HCT116 (cell line): ENCODE measurements around the gene COX18. TPM values are rescaled to one million over a fixed set of nuclear protein-coding genes. Genes with fewer than 3 reads are reported as not detected.

Experiments used
- ATAC-seq: fragments of 200-7000 bp; cut with Tn5 transposase; 2 replicates; pipeline ENCODE4 v1.9.1; 2020; ENCODE audit warnings: mild to moderate bottlenecking, moderate library complexity
- BruUV-seq: library from RNA; stranded (reverse); fragments of 400-500 nt; replicated peaks from 2 replicates; lab custom pipeline; 2021; lab: Mats Ljungman, UMichigan
- CTCF ChIA-PET: fragments of 300-600 bp; sonication (Branson Sonifier 250); formaldehyde crosslinking; loops from one replicate; lab custom pipeline; 2021; ENCODE audit warnings: antibody characterized with exemption; lab: Charles Lee
- POLR2A ChIA-PET: fragments of 300-600, 350-600 bp; sonication (Branson Sonifier 250); formaldehyde crosslinking; loops from one replicate; lab custom pipeline; 2021; ENCODE audit warnings: antibody characterized with exemption; lab: Charles Lee
- RAD21 ChIA-PET, 2 experiments: fragments of 300-600 bp; sonication (Branson Sonifier 250); formaldehyde crosslinking; loops; one replicate each; lab custom pipeline; 2023; ENCODE audit warnings: low total read pairs in 2 of 2; ENCODE audit not compliant: uncharacterized antibody in 2 of 2, unreplicated experiment in 2 of 2, low non-redundant PET in 1 of 2; lab: Charles Lee
- DNase-seq: peaks from one replicate; pipeline ENCODE4 v3.0.0-alpha.2; 2010; ENCODE audit warnings: low read depth, low spot score
- H2AFZ ChIP-seq: fragments of 200-600 bp; shearing (Covaris generic), sonication (generic); 2 replicates; pipeline ENCODE4 v1.6.1; 2017; ENCODE audit warnings: low read depth, mixed run types, mixed read lengths, antibody characterized with exemption, low read length; ENCODE audit not compliant: poor library complexity, severe bottlenecking
- H3K27ac ChIP-seq: 2 replicates; pipeline ENCODE4 v1.5.1; 2012; ENCODE audit warnings: low read depth, low read length
- H3K27me3 ChIP-seq: fragments of 200-600 bp; sonication (generic); 2 replicates; pipeline ENCODE4 v1.6.1; 2016; ENCODE audit warnings: mixed run types, low read length, mixed read lengths; ENCODE audit not compliant: insufficient read depth
- H3K36me3 ChIP-seq, 2 experiments: fragments of 200-500 bp in 1 of 2; fragments of 200-600 bp in 1 of 2; sonication (Bioruptor generic) in 1 of 2; sonication (generic) in 1 of 2; 2 replicates each; pipeline versions ENCODE4 v1.5.1 to v1.6.1; 2014 to 2016; ENCODE audit warnings: low read length in 2 of 2, inconsistent platforms in 1 of 2, mixed read lengths in 1 of 2, mixed run types in 1 of 2; ENCODE audit not compliant: insufficient read depth in 2 of 2, control insufficient read depth in 1 of 2
- H3K4me1 ChIP-seq, 2 experiments: fragments of 200-600 bp in 1 of 2; sonication (generic) in 1 of 2; 2 replicates each; pipeline versions ENCODE4 v1.5.1 to v1.6.1; 2012 to 2017; ENCODE audit warnings: low read length in 2 of 2, inconsistent platforms in 1 of 2, mild to moderate bottlenecking in 1 of 2, mixed read lengths in 1 of 2, mixed run types in 1 of 2, moderate library complexity in 1 of 2; ENCODE audit not compliant: insufficient read depth in 2 of 2, control insufficient read depth in 1 of 2
- H3K4me2 ChIP-seq: fragments of 200-600 bp; sonication (generic); 2 replicates; pipeline ENCODE4 v1.6.1; 2017; ENCODE audit warnings: mixed run types, low read length, mixed read lengths
- H3K4me3 ChIP-seq, 2 experiments: fragments of 200-600 bp in 1 of 2; sonication (generic) in 1 of 2; replicated peaks in 1 of 2; 2 replicates each; pipeline ENCODE4 v1.5.1; 2011 to 2016; ENCODE audit warnings: low read length in 2 of 2, control low read depth in 1 of 2, low read depth in 1 of 2, mild to moderate bottlenecking in 1 of 2, mixed read lengths in 1 of 2, mixed run types in 1 of 2
- H3K79me2 ChIP-seq: fragments of 200-600 bp; sonication (generic); 2 replicates; pipeline ENCODE4 v1.6.1; 2017; ENCODE audit warnings: mild to moderate bottlenecking, mixed run types, low read length, moderate library complexity, mixed read lengths; ENCODE audit not compliant: insufficient read depth
- H3K9ac ChIP-seq: fragments of 200-600 bp; sonication (generic); 2 replicates; pipeline ENCODE4 v1.6.1; 2016; ENCODE audit warnings: low read length, mixed read lengths
- H3K9me2 ChIP-seq: fragments of 200-600 bp; sonication (generic), shearing (Covaris generic); 2 replicates; pipeline ENCODE4 v1.6.1; 2017; ENCODE audit warnings: mixed run types, mild to moderate bottlenecking, moderate library complexity; ENCODE audit not compliant: insufficient read depth
- H3K9me3 ChIP-seq, 2 experiments: fragments of 200-500 bp in 1 of 2; fragments of 200-600 bp in 1 of 2; sonication (Bioruptor generic) in 1 of 2; sonication (generic) in 1 of 2; 2 replicates each; pipeline ENCODE4 v1.6.1; 2014 to 2017; ENCODE audit warnings: low read length in 2 of 2, mixed read lengths in 2 of 2, inconsistent platforms in 1 of 2, low read depth in 1 of 2, mild to moderate bottlenecking in 1 of 2, mixed run types in 1 of 2, moderate library complexity in 1 of 2; ENCODE audit not compliant: control insufficient read depth in 1 of 2, insufficient read depth in 1 of 2
- H4K20me1 ChIP-seq: fragments of 200-600 bp; sonication (generic), shearing (Covaris generic); 2 replicates; pipeline ENCODE4 v1.6.1; 2017; ENCODE audit warnings: mixed run types, mild to moderate bottlenecking, moderate library complexity; ENCODE audit not compliant: insufficient read depth
- ATF3 ChIP-seq: IDR thresholded peaks from 2 replicates; pipeline ENCODE4 v1.6.1; 2012
- CBX3 ChIP-seq: IDR thresholded peaks from 2 replicates; pipeline ENCODE4 v1.6.1; 2012; ENCODE audit warnings: low read depth
- CEBPB ChIP-seq: IDR thresholded peaks from 2 replicates; pipeline ENCODE4 v1.6.1; 2012; ENCODE audit warnings: low read depth
- CTCF ChIP-seq, 3 experiments: fragments of 200-600 bp in 1 of 3; sonication (generic) in 1 of 3; IDR thresholded peaks in 2 of 3; conservative IDR thresholded peaks in 1 of 3; 2 replicates each; pipeline ENCODE4 v1.5.1; 2012 to 2017; ENCODE audit warnings: low read depth in 2 of 3, low read length in 2 of 3, antibody characterized with exemption in 1 of 3, borderline replicate concordance in 1 of 3, control low read depth in 1 of 3, mild to moderate bottlenecking in 1 of 3, mixed read lengths in 1 of 3, mixed run types in 1 of 3, moderate library complexity in 1 of 3; ENCODE audit not compliant: insufficient read depth in 1 of 3
- ELF1 ChIP-seq: IDR thresholded peaks from 2 replicates; pipeline ENCODE4 v1.6.1; 2012; ENCODE audit warnings: low read depth, borderline replicate concordance
- EZH2 ChIP-seq: fragments of 200-600 bp; sonication (generic); IDR thresholded peaks from 2 replicates; pipeline ENCODE4 v1.6.1; 2017; ENCODE audit warnings: antibody characterized with exemption, mixed run types
- EZH2phosphoT487 ChIP-seq: fragments of 200-600 bp; IDR thresholded peaks from 2 replicates; pipeline ENCODE4 v1.6.1; 2018; ENCODE audit warnings: antibody characterized with exemption, borderline replicate concordance
- FOSL1 ChIP-seq: IDR thresholded peaks from 2 replicates; pipeline ENCODE4 v1.6.1; 2012; ENCODE audit warnings: low read depth
- POLR2A ChIP-seq: IDR thresholded peaks from 2 replicates; pipeline ENCODE4 v1.7.0; 2011; ENCODE audit warnings: borderline replicate concordance; ENCODE audit not compliant: insufficient read depth, insufficient read length; ENCODE audit errors: extremely low read depth
- POLR2AphosphoS5 ChIP-seq: IDR thresholded peaks from 2 replicates; pipeline ENCODE4 v1.6.1; 2011; ENCODE audit warnings: mild to moderate bottlenecking, low read depth, low read length, moderate library complexity
- RAD21 ChIP-seq: IDR thresholded peaks from 2 replicates; pipeline ENCODE4 v1.6.1; 2012; ENCODE audit warnings: low read depth, mild to moderate bottlenecking
- REST ChIP-seq: IDR thresholded peaks from 2 replicates; pipeline ENCODE4 v1.6.1; 2012; ENCODE audit warnings: low read depth
- SIN3A ChIP-seq: IDR thresholded peaks from 2 replicates; pipeline ENCODE4 v1.6.1; 2012; ENCODE audit warnings: low read depth
- SP1 ChIP-seq: IDR thresholded peaks from 2 replicates; pipeline ENCODE4 v1.6.1; 2012; ENCODE audit warnings: low read depth
- SRF ChIP-seq: IDR thresholded peaks from 2 replicates; pipeline ENCODE4 v1.6.1; 2012; ENCODE audit warnings: low read depth
- TCF7L2 ChIP-seq: IDR thresholded peaks from 2 replicates; pipeline ENCODE4 v1.7.0; 2011; ENCODE audit warnings: borderline replicate concordance, inconsistent platforms; ENCODE audit not compliant: insufficient read depth, insufficient read length; ENCODE audit errors: extremely low read depth
- YY1 ChIP-seq: IDR thresholded peaks from 2 replicates; pipeline ENCODE4 v1.6.1; 2011; ENCODE audit warnings: low read length, low read depth, moderate library complexity, mild to moderate bottlenecking; ENCODE audit not compliant: insufficient replicate concordance; ENCODE audit errors: extremely low read depth
- ZBTB33 ChIP-seq: IDR thresholded peaks from 2 replicates; pipeline ENCODE4 v1.6.1; 2011; ENCODE audit warnings: mild to moderate bottlenecking, low read length, moderate library complexity; ENCODE audit not compliant: insufficient replicate concordance; ENCODE audit errors: extremely low read depth
- ZFX ChIP-seq: fragments of 450-650 bp; IDR thresholded peaks from 2 replicates; pipeline ENCODE4 v1.6.1; 2017
- ZNF274 ChIP-seq: fragments of 200-500 bp; sonication (Bioruptor generic); IDR thresholded peaks from 2 replicates; pipeline ENCODE4 v1.6.1; 2014; ENCODE audit warnings: mild to moderate bottlenecking, low read depth, low read length, inconsistent platforms
- intact Hi-C: fragments of 100-400 bp; cut with micrococcal nuclease; formaldehyde crosslinking; loops from 2 replicates; pipeline ENCODE4 v1.10.0; 2022
- total RNA-seq: library from RNA; stranded (reverse); gene quantifications from one replicate; pipeline ENCODE4 v1.2.1, GENCODE V29; 2021; ENCODE audit not compliant: unreplicated experiment

COX18 gene
- total RNA-seq, 1 experiment from 2014 or later, result 12.5 TPM

- ChIA-PET RAD21 (no interaction called here), POLR2A (no interaction called here)
- no peak overlapping the region for H3K27ac ChIP-seq
- peaks cover 5% of the 10 kb centered on the region; the same call in 1 of the 2 replicates for H4K20me1 ChIP-seq
- no peaks in the 10 kb centered on the region for H3K9me2 ChIP-seq
- no TSS peak for BruUV-seq
- H3K4me3 ChIP-seq, result no peak overlapping the region
- H3K36me3 ChIP-seq, result peaks cover 23 to 33% of the 10 kb centered on the region in 2 experiments
- no peak for DNase-seq
- intact Hi-C loops, result no loop called here
- H3K27me3 ChIP-seq, result no peaks in the 10 kb centered on the region
- H3K4me1 ChIP-seq, result no peaks in the 10 kb centered on the region
- TF ChIP-seq FOSL1 (no peak), ZNF274 (no peak), REST (no peak), POLR2AphosphoS5 (no peak), POLR2A (no peak), ZFX (no peak), SRF (no peak), CBX3 (no peak), TCF7L2 (no peak), SIN3A (no peak), CEBPB (no peak), CTCF (IDR thresholded peaks at IDR 0.05 in 2 of 3, conservative IDR thresholded peaks at IDR 0.05 in 1 of 3; ENCODE audit: borderline replicate concordance in 1 of 3, insufficient read depth in 1 of 3, low read depth in 2 of 3, low read length in 2 of 3) (no peak), YY1 (no peak), ELF1 (no peak), SP1 (no peak), ATF3 (no peak), RAD21 (no peak), EZH2 (no peak), ZBTB33 (no peak), EZH2phosphoT487 (no peak)
- TF ChIP-seq, all 23 proteins: peak for 0
- no peak for ATAC-seq
- Histone ChIP-seq H2AFZ (no peak overlapping the region), H3K79me2 (peaks cover 55% of the 10 kb centered on the region), H3K9me3 (no peaks in the 10 kb centered on the region), H3K4me2 (no peak overlapping the region), H3K9ac (no peak overlapping the region)
- CTCF ChIA-PET, result no interaction called here
Measured at GRCh38 chr4:73090738-73091137, 21.2 kb upstream of the COX18 start.
